SW 1271 (cell line): ENCODE results near the gene EGR1.
"Not testable (repeated sequence)": the region's sequence is repeated elsewhere in the genome, so short reads cannot be mapped to it uniquely, and the experiment has no call there.

ENCODE experiments used
- DNase-seq, 2 experiments: peaks; one replicate each; lab custom pipeline; 2025; lab: John Stamatoyannopoulos, UW

The EGR1 gene

DNA sequence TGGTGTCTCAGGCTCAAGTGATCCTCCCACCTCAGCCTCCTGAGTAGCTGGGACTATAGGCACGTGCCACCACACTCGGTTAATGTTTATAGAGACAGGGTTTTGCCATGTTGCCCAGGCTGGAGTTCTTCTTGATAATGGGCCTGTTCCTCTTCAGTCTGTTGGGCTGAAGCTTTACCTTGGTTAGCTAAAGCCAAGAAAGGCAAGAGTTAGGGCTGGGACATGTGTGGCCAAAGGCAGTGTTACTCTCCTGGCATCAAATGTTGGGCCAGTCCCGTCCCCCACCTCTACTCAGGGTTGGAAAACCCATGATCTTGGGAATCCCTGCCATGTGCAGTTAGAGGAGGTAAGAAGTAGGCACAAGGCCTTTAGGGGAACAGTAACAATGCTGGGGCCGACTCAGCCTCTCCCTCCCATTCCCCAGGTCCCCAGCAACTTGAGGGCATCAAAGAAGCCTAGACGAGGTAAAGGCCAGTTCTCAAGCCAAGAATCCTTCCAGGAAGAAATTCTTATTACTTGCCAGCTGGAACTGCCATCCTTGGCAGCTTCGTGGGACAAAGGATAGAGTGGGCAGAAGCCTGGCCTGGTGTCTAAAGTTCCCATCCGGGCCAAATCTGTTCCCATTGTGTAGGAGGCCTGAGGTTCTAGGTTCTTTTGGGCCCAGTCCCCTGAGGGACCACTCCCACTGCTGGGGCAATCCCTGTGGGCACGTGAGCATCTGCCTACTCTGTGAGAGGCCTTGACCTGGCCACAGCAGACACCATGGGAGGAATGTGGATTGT, 4.5 kb downstream of the EGR1 start:
- DNase-seq = peak in 1 of 2 experiments; percentile 61

DNA sequence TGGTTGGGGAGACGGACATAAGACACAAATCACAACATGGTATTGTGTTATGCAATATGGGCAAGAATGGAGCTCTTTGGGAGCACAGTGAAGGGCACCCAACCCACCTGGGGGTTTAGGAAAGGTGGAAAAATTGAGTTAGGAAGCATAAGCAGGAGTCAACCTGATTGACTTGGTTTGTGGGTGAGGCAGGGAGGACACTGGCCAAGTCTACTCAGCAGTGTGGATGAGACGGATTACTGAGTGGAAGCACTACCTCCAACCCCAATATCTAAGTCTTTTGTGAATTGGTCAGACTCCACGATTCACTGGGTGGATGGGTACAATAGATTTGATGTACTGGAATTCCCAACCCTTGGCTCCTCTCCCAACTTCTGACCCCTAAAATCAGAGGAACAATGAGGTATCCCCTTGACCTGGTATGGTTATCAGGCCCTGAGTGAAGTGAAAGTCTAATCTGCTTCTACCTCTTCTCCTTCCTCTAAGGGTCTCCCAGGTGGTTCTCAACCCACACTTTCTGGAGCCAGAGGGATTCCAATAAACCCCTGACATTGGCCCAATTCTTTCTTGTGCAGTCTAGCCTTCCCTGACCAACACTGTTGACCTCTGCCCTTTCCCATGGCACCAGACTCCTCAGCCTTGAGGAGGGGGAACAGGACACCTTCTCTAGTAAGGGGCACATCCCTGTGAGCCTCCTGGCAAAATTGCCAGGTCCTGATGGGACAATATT, 5.2 kb downstream of the EGR1 start:
- no peak for DNase-seq

DNA sequence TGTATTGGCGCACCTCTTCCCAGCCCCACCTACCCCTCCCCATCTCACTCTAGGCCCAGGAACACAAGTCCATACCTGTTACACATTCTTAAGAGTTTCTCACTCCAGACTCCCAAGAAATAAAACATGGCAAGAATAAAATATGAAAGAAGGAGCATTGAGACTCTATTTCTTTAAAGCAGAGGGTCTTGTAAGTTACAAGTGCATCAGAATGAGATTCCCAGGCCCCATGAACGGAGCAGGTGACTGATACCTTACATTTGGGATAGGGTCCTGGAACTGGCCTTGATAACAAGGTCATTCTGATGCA, 5.7 kb downstream of the EGR1 start:
- DNase-seq = no peak

DNA sequence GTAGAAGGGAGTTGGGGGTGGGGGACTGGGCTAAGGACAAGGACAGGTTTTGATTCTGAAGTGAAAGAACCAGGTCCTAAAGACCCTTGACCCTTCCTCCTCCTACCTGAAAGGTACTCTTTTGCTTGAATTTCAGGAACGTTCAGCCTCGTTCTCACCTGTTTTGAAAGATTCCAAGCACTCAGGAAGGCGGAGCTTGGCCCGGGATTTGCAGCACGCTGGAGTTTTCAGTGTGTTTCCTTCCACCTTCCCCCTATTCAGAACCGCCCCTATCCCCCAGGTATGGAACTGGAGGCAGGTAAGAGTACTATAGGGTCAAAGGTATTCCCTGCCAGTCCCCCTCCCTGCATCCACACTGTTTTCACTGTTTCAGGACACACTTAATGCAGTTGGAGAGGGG, 7.1 kb downstream of the EGR1 start:
- no peak for DNase-seq

DNA sequence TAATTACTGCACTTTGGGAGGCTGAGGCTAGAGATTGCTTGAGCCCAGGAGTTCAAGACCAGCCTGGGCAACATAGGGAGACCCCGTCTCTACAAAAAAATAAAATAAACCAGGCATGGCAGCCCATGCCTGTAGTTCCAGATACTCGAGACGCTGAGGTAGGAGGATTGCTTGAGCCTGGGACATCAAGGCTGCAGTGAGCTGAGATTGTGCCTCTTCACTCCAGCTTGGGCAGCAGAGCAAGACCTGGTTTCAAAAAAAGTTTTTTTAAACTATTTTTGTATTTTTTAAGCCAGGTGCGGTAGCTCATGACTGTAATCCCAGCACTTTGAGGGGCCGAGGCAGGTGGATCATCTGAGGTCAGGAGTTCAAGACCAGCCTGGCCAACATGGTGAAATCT, 7.9 kb downstream of the EGR1 start:
- DNase-seq = not testable (repeated sequence)

DNA sequence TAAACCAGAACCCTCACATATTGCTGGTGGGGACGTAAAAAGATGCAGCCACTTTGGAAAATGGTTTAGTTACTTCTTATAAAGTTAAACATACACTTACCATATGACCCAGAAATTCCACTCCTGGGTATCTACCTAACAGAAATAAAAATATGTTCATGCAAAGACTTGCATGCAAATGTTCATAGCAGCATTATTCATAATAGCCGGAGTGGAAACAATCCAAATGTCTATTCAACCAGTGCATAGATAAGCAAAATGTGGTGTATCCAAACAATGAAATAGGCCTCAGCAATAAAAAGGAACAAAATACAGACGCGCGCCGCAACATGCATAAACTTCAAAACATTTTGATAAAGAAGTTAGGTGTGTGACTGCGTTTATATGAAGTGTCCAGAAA, 11.6 kb downstream of the EGR1 start:
- DNase-seq = no peak

DNA sequence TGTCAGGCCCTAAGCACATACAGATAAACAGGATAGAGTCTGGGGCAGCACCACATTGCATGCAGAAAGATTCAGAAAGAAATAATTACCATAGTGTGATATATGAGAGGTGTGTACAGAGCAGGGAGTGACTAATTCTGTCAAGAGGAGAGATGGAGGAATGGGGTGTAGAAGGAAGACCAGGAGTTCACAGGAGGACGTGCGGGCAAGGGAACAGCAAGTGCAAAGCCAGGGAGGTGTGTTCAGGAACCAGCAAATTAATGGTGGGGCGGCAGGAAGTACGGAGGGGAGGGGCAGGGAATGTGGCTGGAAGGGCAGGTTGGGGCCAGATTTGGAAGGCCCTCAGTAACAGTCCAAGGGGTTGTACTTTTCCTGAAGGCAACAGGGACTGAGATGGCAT, 17.4 kb downstream of the EGR1 start:
- no peak for DNase-seq

DNA sequence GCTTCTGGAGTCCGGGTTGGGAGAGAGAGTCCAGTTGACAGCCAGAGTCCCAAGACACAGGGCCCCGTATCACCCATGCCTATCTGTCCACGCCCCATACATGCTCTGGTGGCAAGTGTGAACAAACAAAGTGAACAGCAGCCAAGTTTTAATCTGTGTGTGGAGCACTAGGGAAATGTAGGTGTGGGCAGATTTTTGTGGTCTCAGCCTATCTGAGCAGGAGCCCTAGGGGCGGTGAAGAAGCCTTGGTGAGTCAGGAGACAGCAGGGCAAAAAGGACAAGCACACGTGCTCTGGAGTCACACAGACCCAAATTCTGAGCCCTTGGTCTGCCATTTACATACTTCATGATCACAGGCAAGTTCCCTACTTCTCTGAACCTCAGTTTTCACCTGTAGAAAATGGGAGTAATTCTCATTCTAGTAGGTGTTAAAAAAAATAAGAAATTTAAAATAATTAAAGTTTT, 23.2 kb downstream of the EGR1 start:
- DNase-seq = no peak

DNA sequence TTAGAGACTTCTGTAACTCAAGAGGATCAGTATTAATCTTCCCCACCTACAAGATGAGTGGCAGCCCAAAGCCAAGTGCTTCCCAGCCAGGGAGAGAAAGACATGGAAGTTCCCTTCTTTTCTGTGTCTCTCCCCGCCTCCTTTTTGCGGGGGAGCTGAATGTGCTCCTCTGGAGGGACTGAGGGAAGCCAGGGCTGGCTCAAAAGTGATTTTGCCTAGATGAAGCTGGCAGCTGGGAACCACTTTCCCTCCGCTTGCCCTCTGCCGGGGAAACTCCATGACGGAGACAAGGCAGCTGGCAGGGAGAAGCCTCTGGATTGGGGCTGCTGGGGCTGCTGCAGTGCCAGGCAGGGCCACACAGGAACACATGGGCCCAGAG, 24.4 kb downstream of the EGR1 start:
- no peak for DNase-seq

DNA sequence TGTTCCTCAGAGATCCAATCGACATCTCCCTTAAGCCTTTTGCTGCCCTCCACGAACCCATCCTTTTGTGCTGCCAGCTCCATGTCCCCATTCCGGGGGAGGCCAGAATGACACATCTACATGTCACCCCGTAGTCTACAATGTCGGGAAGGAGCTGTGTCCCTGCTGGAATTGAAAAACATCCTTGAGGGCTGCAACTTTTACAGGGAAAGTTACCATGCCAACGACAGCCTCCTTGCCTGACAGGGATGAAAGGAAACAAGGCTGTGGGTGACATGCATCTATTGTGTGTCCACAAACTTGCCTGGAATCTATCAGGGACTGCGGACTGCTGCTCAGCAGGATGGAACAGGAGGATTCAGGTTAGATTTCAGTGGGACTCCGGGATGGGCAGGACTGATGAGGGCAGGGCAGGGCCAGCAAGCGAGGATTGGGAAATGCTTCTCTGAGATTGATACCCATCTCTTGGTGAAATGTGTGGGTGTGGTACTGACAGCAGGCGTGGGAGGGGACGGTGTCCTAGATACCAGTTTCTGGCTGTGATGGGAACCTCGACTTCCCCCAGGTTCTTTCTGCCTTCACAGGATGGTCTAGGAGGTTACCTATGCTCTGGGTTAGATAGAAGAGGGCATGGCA, 25.5 kb downstream of the EGR1 start:
- no peak for DNase-seq

DNA sequence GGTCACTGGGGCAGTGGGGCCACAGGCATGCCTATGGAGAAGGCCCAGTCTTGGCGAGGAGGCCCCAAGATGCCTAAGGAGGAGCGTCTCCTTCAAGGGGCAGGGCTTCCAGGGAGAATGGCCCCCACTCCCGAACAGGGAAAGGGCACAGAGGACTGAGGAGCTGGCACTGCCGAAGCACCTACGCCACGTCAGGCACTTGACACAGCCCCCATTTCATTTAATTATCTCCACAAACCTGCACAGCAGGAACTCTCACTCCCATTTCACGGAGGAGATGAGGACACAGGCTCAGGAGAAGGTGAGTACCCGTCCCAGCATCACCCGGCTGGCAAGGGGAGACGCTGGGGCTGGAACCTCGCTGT, 26.0 kb downstream of the EGR1 start:
- no peak for DNase-seq

DNA sequence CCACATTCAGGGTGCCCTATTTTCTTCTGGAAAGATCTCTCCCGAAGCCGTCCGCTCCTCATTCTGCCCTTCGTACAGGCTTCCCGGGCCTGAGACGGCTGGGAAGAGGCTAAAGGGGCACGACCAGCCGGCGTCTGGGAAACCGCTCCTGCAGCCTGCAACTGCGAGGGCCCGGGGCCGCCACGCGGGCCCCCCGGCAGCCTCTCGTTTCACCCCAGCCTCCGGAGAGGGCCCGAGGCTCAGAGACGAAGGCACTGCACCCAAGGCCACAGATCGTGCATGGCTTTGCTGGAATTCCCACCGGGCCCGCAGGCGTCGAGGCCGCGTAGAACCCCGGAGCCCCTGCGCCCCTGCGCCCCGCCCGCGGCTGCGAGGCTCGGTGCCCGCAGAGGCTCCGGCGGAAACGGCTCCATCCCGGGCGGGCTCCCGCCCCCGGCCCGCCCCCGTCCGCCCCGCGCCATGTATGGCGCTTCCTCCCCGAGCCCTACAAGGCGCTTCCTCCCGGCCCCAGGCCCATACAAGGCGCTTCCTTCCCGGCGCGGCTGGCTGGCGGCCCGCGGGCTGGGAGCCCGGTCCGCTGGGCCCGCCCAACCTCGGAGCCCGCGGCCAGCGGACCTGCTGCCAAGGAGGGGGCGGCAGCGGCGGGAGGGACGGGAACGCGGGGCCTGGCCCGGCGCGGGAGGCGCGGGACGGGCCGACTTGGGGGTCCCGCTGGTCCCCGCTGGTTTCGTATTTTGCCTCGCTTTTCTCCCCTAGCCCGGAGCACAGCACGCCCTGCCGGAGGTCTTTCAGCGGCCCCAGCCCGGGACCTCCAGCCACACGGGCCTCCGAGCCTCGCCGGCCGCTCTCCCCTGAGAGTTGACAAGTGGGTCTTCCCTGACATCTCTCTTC, 26.6 kb downstream of the EGR1 start:
- peak; percentile 38 to 79 for DNase-seq

DNA sequence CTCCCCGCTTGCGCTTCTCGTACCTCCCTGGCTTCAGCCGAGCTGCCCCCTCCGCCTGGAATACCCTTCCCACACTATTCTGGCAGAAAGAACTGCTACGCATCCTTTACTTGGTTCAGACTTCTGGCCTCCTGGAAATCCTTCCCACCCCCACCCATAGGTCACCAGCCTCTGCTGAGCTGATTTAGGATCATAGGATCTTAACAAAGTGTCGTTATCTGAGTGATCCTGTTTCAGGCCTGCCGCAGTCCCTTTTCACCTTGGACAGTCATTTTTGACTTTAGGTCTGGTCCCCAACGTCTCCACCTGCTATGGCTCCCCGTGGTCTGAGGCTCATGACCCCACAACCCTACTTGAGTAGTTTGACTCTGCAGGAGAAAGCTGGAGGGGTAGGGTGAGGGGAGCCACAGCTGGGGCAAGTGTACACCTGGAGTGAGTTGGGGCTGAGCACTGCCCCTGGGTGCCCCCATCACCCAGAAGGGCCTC, 27.3 kb downstream of the EGR1 start:
- no peak for DNase-seq

DNA sequence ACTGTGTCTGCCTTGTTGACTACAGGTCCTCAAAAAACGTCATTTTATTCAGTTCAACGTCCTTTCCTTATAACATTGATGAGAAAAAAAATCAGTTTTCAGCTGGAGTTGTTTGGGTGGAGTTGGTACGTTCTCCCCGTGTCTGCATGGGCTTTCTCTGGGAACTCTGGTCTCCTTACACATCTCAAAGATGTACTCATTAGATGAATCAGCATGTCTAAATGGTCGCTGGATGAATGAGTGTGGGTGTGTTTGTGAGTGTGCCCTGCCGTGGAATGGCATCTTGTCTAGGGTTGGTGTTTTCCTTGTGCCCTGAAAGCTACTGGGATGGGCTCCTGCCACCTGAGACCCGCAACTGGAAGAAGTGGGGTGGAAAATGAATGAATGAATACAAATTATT, 30.1 kb downstream of the EGR1 start:
- DNase-seq = no peak

DNA sequence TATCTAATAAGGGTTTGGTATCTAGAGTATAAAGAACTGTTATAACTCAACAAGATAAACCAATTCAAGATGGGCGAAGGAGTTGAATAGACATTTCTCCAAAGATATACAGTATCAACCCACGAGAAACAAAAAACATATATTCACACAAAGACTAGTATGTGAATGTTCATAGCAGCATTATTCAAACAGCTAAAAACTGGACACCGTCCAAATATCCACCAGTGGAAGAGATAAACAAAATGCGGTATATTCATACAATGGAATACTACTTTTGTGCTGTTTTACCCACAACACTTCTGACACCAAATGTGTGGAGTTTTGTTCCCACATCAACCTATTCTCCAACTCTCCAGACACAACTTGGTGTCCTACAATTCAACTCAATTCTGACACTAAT, 33.1 kb downstream of the EGR1 start:
- no peak for DNase-seq

DNA sequence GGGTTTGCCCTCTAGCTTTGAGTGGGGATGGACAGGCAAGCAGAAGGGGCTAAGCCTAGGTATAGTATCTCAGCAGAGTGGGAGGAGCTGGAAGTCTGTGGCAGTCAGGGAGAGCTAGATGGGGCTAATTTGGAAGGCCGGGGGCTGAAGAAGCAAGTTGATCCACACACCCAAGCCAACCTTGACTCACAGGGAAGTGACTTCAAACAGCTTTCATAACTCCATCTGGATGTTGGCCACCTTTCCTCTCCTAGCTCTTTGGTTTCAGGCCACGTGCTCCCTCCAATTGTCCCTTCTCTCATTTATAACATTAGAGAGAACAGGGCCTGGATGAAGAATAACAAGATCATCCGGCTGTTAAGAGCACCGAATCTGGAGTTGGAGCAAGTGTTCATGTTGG, 36.8 kb downstream of the EGR1 start:
- no peak for DNase-seq

DNA sequence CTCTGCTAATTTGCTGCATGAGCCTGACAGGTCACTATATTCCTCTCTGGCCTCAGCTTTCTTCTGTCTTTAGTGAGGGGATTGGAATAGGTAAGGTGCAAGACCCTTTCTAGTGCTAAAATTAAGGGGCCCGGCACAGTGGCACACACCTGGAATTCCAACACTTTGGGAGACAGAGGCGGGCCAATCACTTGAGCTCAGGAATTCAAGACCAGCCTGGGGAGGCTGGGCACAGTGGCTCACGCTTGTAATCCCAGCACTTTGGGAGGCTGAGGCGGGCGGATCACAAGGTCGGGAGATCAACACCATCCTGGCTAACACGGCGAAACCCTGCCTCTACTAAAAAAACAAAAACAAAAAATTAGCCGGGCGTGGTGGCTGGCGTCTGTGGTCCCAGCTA, 37.2 kb downstream of the EGR1 start:
- DNase-seq = no peak

DNA sequence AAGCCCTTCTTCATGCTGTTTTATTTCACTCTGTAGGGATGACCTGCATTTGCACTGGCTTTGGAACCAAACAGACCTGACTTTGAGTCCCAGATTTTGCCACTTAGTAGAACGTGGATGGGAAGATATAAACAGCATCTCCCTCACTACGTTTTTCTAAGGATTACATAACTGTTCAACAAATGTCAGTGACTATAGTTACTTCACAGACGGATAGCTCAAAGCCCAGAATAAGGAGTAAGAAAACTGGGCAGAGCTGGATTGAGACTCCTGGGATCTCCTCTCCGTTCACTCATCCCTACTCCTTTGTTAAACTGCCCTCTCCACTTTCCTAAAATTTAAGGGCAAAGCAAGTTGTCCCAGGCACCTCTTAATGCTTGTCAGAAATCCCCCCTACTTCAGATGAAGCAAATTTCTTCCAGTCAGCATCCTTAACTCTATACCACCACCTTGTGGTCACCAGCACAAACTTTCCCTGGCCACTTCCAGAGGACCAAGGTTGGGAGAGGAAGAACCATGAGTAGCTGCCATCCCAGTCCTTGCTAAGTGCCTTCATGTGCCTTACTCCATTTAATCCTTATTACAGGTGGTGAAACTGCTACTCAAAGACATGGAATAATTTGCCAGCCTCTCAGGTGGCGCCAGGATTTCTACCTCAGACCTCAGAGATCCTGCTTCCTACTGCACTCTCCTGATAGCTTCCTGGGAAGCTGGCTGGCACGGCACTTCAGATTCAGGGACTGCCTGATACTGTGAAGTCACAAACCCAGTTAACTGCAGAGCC, 38.4 kb downstream of the EGR1 start:
- peak; percentile 34 to 77 for DNase-seq

DNA sequence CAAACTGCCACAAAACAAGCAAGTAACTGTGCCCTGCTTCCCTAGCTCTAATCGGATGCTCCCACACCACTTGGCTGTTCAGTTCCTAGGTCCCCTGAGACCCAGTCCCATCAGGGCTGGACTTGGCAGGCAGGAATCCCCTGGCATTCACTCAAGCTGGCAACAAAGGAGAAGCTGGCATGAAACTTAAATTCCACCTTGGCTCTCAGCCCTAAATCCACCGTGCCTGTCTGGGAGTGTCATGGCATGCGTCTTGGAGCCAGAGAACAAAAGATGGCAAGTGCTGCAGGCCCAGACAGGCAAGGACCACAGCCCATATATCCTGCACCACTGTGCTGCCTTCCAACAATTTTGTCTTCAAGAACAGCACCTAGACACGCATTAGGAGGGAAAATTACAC, 39.5 kb downstream of the EGR1 start:
- no peak for DNase-seq

DNA sequence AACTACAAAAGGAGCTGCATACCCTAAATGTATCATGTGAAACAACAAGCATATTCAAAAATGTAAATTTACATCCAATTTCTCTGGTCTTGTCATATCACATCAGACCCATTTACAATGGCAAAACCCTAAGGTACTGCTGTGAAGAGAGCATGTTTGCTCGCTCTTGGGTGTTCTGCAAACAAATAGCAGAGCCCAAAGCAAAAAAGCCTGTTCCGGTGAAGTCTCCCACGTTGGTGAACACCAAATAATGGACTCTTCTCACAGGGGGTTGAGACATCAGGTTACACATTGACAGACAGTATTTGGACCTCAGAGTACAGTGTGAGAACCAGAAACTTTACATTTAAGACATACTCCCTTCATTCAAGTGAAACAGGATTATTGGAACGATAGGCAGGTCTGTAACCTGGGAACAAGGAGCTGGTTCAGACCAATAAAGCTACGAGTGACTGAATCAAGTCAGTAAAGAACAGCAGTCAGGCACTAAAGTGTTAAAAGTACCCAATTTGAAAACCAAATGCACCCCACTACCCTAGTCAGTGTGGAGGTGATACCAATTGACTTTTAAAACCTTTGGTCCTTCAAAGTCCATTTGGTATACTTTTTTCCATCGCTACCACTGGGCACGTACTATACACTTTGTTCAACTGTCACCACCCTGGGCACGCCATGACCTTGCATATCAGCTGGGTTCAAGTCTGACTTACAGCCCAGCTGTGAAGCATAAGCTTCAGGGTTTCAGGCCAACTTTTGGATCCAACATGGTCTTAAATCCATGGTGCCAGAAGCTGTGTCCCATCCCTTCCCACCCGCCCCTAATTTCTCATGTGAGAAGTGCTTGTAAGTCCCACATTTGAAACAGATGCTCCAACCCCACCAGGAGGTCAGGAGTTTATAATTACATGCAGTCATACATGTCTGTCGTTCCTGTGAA, 41.4 kb downstream of the EGR1 start:
- no peak for DNase-seq
